ENCODE results near the gene CDADC1.
"Not testable (repeated sequence)": the region's sequence is repeated elsewhere in the genome, so short reads cannot be mapped to it uniquely, and the experiment has no call there.

Gene CDADC1

DNA sequence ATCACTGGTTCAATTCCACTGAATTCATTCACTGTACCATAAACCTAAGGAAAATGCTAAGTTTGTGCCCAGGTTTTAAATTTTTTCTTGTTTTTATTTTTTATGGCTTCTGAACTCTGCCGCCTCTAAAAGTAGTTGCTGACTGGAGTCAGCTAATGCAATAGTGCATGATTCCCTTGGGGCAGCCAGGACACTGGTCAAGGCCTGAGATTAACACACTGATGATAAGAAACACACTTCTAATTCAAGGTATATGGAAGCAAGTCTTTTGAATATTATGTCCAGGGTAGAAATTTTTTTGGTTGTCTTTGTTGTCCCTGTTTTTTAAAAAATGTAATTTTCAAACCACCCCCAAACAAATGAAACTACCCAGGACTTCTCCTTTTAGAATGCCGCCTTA lies 72.2 kb downstream of the CDADC1 start:
- no peak for DNase-seq

DNA sequence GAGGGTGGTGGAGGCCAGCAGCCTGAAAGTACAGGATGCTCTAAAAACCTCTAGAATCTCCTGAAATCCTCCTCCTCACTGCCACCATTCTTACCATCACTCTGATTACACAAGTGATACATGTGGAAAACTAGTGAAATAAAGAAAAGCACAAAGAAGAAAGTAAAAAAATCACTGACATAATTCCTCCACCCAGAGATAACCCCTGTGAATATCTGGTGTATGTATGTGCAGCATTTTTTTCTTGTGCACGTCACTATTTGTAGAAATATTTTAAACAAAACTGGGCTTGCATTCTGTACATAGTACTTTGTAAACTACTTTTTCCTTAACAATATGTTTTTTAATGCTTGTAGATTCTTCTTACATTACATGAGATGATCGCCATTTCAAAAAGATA lies 73.2 kb downstream of the CDADC1 start:
- no peak for DNase-seq

DNA sequence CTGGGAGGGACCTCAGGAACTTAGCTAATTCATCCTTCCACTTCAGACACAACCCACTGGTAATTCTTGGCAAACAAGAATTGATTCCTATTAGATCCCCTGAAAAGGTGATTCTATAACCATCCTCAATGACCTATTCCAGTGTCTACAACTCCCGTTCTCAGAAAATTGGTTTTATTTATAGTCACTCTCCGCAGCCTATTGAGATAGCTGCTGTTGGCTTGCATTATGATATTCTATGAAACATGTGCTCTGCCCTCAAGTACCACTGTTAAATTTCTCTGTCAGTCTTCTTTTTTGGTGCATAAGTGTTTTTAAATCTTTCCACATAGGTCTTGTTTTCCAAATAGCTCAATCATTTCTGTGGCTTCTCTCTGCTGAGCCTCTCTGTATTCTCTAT lies 75.0 kb downstream of the CDADC1 start:
- DNase-seq = no peak

DNA sequence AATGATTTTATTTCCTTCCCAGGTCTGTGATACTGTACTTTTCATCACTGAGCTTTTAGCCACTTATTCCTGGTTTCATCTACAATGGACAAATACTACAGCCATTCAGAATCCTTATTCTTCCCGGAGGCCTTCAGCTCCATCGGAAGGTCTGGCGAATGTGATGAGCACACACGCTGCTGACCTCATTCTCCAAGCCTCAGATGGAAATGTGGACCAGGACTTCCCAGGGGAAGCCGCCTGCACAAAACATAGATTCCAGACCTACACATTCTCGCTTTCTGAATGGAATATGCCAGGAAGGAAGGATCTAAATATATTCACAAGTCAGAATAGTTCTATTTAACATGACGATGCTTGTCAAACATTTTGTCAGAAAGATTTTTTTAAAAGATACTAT lies 75.6 kb downstream of the CDADC1 start:
- DNase-seq = no peak

DNA sequence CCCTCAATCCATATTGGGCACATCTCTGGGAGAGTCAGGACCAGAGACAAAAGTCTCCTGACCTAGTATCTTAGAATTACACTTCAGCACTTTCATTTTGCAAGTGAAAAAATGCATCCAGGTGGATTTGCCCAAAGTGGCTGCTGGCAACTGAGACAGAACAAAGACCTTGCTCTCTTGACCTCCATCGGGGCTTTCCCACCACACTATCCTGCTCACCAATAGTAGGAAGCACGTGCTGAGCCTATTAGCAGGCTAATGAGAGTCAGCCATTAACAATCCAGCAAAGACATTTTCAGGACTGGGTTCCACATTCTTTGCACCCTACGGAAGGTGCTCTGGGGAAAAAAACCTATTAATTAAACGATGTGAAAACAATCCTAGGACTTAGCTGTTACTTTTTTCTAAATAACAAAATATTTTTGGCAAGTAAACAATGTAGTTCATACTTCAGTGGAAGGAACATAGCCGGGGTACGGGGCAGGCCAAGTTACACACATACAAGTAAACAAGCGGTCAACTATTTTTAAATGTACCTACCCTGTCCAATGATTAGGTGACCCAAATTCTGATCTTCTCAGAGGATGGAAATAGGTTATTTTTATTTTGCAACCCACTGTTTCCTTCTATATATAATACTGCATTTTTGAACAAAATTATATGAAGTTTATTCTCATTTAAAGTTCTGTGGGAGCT lies 78.6 kb downstream of the CDADC1 start:
- DNase-seq = no peak

DNA sequence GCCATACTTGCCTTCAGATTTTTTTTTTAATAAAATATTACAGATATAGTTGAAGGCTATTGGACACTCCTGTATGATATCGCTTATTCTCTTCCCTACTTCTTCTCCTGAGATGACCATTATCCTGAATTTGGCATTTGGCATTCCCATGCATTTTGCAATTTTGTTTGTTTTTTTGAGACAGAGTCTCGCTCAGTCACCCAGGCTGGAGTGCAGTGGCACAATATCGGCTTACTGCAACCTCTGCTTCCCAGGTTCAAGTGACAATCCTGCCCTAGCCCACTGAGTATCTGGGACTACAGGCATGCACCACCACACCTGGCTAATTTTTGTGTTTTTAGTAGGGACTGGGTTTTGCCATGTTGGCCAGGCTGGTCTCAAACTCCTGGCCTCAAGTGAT lies 79.4 kb downstream of the CDADC1 start:
- not testable (repeated sequence) for DNase-seq

DNA sequence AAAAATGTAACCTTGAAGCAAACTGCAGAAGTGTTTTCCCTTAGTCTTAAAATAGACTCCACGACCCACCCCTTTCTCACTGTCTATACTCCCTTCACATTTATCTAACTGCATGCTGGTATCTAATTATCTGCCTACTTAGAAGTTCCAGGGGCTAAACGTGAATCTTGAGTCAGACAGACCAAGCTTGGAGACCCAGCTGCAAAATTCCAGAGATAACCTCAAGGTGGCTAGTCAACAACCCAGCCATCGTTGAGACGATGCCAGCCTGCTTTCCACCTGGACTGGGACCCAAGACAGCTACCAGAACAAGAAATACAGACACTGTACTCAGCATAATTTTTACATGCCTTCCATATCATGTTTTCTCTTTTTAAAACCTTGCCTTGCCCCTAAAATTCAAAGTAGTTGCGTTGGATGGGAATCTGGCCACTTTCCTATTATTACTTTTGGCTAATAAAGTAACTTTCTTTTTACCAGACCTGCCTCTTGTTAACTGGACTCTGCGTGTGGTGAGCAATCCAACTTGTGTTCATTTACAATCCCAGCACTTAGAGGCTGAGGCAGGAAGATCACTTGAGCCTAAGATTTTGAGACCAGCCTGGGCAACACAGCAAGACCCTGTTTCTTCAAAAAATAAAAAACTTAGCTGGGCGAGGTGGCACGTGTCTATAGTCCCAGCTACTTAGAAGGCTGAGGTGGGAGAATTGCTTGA lies 82.3 kb downstream of the CDADC1 start:
- no peak for DNase-seq

DNA sequence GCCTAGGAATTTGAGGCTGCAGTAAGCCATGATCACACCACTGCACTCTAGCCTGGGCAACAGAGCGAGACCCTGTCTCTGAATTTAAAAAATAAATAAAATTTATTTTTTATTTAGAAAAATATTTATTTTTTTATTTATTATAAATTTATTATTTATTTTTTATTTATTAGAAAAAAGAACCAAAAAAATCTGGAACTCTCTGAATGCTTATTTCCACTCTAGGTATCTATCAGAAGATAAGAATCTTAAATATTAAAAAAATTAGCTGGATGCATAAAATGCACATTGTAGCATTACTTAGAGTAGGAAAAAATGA lies 82.8 kb downstream of the CDADC1 start:
- no peak for DNase-seq

DNA sequence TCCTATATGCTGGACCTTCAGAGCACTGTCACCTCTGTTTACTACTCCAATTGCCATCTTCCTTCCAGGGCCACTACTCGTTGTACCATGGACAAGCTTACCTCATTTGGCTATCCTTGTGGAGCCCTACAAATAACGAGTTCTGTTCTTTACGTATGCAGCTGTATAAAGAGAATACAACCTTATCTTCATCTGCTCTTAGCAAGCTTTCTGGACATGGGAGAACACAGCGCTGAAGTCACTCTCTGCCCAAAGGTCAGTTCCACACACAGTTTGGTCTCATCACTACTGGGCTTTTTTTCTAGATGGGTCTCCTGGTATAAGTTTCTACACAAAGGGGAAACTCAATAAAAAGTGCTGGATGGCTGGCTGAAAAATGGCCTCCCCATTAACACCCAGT lies 88.9 kb downstream of the CDADC1 start:
- DNase-seq = no peak

DNA sequence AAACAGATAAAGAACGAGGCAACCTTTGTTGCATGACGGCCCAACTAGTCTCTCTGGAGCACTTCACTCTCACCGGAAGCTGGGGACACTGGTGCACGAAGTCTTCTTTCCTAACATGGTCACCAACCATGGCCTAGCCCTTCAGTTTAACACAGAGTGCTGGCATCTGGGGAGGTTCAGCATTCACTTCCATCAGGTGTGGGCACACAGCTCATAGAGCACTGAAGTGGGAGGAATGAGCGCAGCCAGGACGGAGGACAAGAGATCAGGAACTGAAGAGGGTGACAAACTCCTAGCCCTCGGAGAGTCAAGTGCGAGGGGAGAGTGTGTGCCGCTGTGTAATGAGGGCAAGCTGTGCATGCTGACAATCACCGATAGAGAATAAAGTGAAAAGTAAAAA lies 92.4 kb downstream of the CDADC1 start:
- no peak for DNase-seq

DNA sequence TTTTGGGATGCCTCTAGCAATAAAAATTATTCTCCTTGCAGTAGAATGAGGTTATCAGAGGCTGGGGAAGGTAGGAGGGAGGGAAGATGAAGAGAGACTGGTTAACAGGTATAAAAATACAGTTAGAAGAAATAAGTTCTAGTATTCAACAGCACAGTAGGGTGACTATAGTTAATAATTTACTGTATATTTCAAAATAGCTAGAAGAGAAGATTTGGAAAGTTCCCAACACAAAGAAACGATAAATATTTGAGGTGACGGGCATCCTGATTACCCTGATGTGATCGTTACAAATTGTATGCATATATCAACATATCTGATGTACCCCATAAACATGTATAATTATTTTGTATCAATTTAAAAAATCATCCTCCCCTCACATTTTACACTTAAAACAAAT lies 93.8 kb downstream of the CDADC1 start:
- no peak for DNase-seq

DNA sequence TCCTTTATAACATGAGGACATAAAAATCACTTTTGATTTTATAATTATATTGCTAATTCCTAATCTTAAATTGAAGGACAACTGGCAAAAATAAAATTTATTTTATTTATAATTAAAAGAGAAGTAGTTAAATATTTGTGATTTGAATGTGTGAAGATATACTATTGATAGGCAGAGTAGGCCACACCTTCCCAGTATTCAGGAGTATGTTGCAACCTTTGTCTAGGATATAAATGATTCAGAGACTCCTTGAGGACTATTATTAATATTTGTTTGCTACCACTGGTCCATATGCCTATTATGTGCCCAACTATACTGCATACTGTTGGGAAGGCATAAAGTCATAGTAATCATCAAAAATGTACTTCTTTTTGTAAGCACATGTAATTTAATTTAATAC lies 94.2 kb downstream of the CDADC1 start:
- DNase-seq = no peak

DNA sequence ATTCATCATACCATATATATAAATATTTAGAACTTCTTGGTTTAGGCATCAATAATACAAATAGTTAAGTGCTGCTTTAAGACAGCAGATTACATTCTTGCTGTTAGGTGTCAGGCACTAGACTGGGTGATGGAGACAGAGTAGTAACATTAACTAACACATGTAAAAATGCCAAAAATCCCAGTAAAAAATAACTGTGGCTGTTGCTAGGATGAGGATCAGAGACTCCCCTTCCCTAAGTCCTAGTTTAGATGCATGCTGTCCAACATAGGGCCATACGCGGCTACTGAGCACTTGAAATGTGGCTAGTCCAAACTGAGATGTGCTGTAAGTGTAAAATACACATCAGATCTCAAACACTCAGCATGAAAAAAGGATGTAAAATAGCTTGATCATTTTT lies 94.7 kb downstream of the CDADC1 start:
- no peak for DNase-seq

Measured in stimulated activated naive CD4-positive, alpha-beta T cell treated with Interleukin-2 at 50 U/mL for 16 hours (primary cell).